GM12878 (cell line): ENCODE results near the gene TMUB2. TPM values are rescaled to one million over a fixed set of nuclear protein-coding genes. Genes with fewer than 3 reads are reported as not detected.
A peak's percentile ranks its signal among the peaks of the same experiment; 100 is the strongest.

Experiments
- ATAC-seq: fragments of 200-7000 bp; cut with Tn5 transposase; 3 replicates; pipeline ENCODE4 v1.9.1; 2020; ENCODE audit warnings: mild to moderate bottlenecking, moderate library complexity
- BruUV-seq: library from RNA; stranded (reverse); fragments of 400-500 nt; replicated peaks from 2 replicates; lab custom pipeline; 2021; lab: Mats Ljungman, UMichigan
- CTCF ChIA-PET: fragments of 300-600 bp; sonication (Branson Sonifier 250); formaldehyde crosslinking; extraction: SDS; loops from one replicate; lab custom pipeline; 2021; ENCODE audit warnings: inconsistent platforms; lab: Yijun Ruan, JAX
- POLR2A ChIA-PET: fragments of 350-600 bp; formaldehyde crosslinking; extraction: SDS; loops from one replicate; lab custom pipeline; 2021; ENCODE audit warnings: inconsistent platforms; lab: Charles Lee
- RAD21 ChIA-PET: fragments of 300-600 bp; sonication (Branson Sonifier 250); formaldehyde crosslinking; loops from one replicate; lab custom pipeline; 2023; ENCODE audit warnings: antibody characterized with exemption; ENCODE audit not compliant: unreplicated experiment; lab: Charles Lee
- SMC1A ChIA-PET: fragments of 300-600 bp; sonication (Branson Sonifier 250); formaldehyde crosslinking; loops from one replicate; lab custom pipeline; 2023; ENCODE audit not compliant: unreplicated experiment, uncharacterized antibody; lab: Charles Lee
- DNase-seq: peaks from one replicate; pipeline ENCODE4 v3.0.0-alpha.2; 2011; ENCODE audit warnings: low read depth, low spot score
- FAIRE-seq: peaks from 3 replicates; lab custom pipeline; 2011; peaks lifted over from hg19 to GRCh38; lab: Jason Lieb, UNC
- H2AFZ ChIP-seq: 2 replicates; pipeline ENCODE4 v1.6.0; 2011; ENCODE audit warnings: low read depth, low read length, control low read depth; ENCODE audit not compliant: control insufficient read depth
- H3K27ac ChIP-seq: 2 replicates; pipeline ENCODE4 v1.5.1; 2011; ENCODE audit warnings: control low read depth; ENCODE audit not compliant: control insufficient read depth, insufficient read depth
- H3K27me3 ChIP-seq, 2 experiments: replicated peaks in 1 of 2; 2 replicates each; pipeline versions ENCODE4 v1.6.0 to v1.6.1; 2011; ENCODE audit warnings: low read length in 1 of 2; ENCODE audit not compliant: control insufficient read depth in 2 of 2, insufficient read depth in 2 of 2
- H3K36me3 ChIP-seq, 2 experiments: 2 replicates each; pipeline ENCODE4 v1.5.1; 2011; ENCODE audit warnings: low read length in 1 of 2; ENCODE audit not compliant: control insufficient read depth in 2 of 2, insufficient read depth in 2 of 2
- H3K4me1 ChIP-seq: 2 replicates; pipeline ENCODE4 v1.6.1; 2011; ENCODE audit warnings: mild to moderate bottlenecking, low read length, moderate library complexity, mixed read lengths; ENCODE audit not compliant: control insufficient read depth, insufficient read depth
- H3K4me2 ChIP-seq: 2 replicates; pipeline ENCODE4 v1.6.0; 2011; ENCODE audit warnings: control low read depth; ENCODE audit not compliant: control insufficient read depth, insufficient read depth
- H3K4me3 ChIP-seq: fragments of 200-600 bp; sonication (generic); 2 replicates; pipeline ENCODE4 v1.5.1; 2016
- H3K79me2 ChIP-seq: 2 replicates; pipeline ENCODE4 v1.6.0; 2011; ENCODE audit warnings: low read length; ENCODE audit not compliant: control insufficient read depth, insufficient read depth
- H3K9ac ChIP-seq: 2 replicates; pipeline ENCODE4 v1.8.0; 2011; ENCODE audit warnings: low read length, control low read depth, mixed read lengths; ENCODE audit not compliant: control insufficient read depth, insufficient read depth
- H3K9me3 ChIP-seq: replicated peaks from 3 replicates; pipeline ENCODE4 v1.5.1; 2011; ENCODE audit warnings: mild to moderate bottlenecking, low read length; ENCODE audit not compliant: control insufficient read depth, insufficient read depth
- H4K20me1 ChIP-seq: 2 replicates; pipeline ENCODE4 v1.6.0; 2011; ENCODE audit not compliant: control insufficient read depth, insufficient read depth
- BACH1 ChIP-seq: fragments of 450-650 bp; IDR thresholded peaks from 2 replicates; pipeline ENCODE4 v1.6.1; 2017; ENCODE audit warnings: mild to moderate bottlenecking, borderline replicate concordance
- CEBPZ ChIP-seq: fragments of 150-350 bp; IDR thresholded peaks from 2 replicates; pipeline ENCODE4 v1.6.1; 2016; ENCODE audit warnings: low read depth, low read length
- CHD1 ChIP-seq: IDR thresholded peaks from 2 replicates; pipeline ENCODE4 v1.6.1; 2012; ENCODE audit warnings: low read depth, low read length, improper control_type of control experiment
- CHD4 ChIP-seq: fragments of 200-600 bp; sonication (generic); IDR thresholded peaks from 2 replicates; pipeline ENCODE4 v1.6.1; 2016; ENCODE audit warnings: mild to moderate bottlenecking
- DPF2 ChIP-seq: fragments of 450-650 bp; IDR thresholded peaks from 2 replicates; pipeline ENCODE4 v1.6.1; 2017; ENCODE audit warnings: mild to moderate bottlenecking
- EP300 ChIP-seq, 2 experiments: fragments of 150-350 bp in 1 of 2; IDR thresholded peaks; 2 replicates each; pipeline ENCODE4 v1.6.1; 2011 to 2012; ENCODE audit warnings: low read depth in 2 of 2, low read length in 2 of 2, borderline replicate concordance in 1 of 2, improper control_type of control experiment in 1 of 2, inconsistent platforms in 1 of 2; ENCODE audit not compliant: control insufficient read depth in 1 of 2
- EZH2 ChIP-seq: IDR thresholded peaks from 2 replicates; pipeline ENCODE4 v1.6.1; 2012; ENCODE audit warnings: low read depth, mild to moderate bottlenecking, control low read depth, inconsistent platforms, low read length, borderline replicate concordance; ENCODE audit not compliant: control insufficient read depth
- HDGF ChIP-seq: fragments of 450-650 bp; IDR thresholded peaks from 2 replicates; pipeline ENCODE4 v1.6.1; 2016; ENCODE audit warnings: antibody characterized with exemption
- IKZF2 ChIP-seq, 2 experiments: fragments of 450-650 bp; IDR thresholded peaks; 2 replicates each; pipeline ENCODE4 v1.6.1; 2017; ENCODE audit warnings: mild to moderate bottlenecking in 2 of 2, moderate library complexity in 2 of 2
- NBN ChIP-seq: fragments of 450-650 bp; IDR thresholded peaks from 2 replicates; pipeline ENCODE4 v1.6.1; 2016
- NKRF ChIP-seq: fragments of 450-650 bp; conservative IDR thresholded peaks from 2 replicates; pipeline ENCODE4 v1.6.1; 2017; ENCODE audit warnings: mild to moderate bottlenecking, moderate library complexity
- RAD51 ChIP-seq: fragments of 450-650 bp; IDR thresholded peaks from 2 replicates; pipeline ENCODE4 v1.6.1; 2016; ENCODE audit warnings: moderate library complexity, mild to moderate bottlenecking, inconsistent platforms
- RUNX3 ChIP-seq: IDR thresholded peaks from 2 replicates; pipeline ENCODE4 v1.6.1; 2012; ENCODE audit warnings: low read length, inconsistent platforms
- SP1 ChIP-seq: IDR thresholded peaks from one replicate; pipeline ENCODE4 v1.6.1; 2011; ENCODE audit warnings: low read depth, low read length
- TAF1 ChIP-seq: IDR thresholded peaks from 2 replicates; pipeline ENCODE4 v1.6.1; 2011; ENCODE audit warnings: mild to moderate bottlenecking, low read depth, low read length, borderline replicate concordance
- TCF7 ChIP-seq: IDR thresholded peaks from 2 replicates; pipeline ENCODE4 v1.6.1; 2014; ENCODE audit warnings: antibody characterized with exemption, borderline replicate concordance
- ZNF622 ChIP-seq: fragments of 450-650 bp; IDR thresholded peaks from 2 replicates; pipeline ENCODE4 v1.6.1; 2017; ENCODE audit warnings: mild to moderate bottlenecking, inconsistent platforms
- WGBS: methylation state at CpG from one replicate; pipeline ENCODE4 v1.1.6; 2016; ENCODE audit warnings: low lambda C conversion rate; ENCODE audit not compliant: insufficient replicate concordance, insufficient coverage; ENCODE audit errors: missing lambda C conversion rate; 5-methylcytosine and 5-hydroxymethylcytosine counted together
- in situ Hi-C: fragments of 300-500 bp; cut with MboI; formaldehyde crosslinking; loops from 9 replicates; pipeline ENCODE4 v1.14.3; 2018; ENCODE audit warnings: mixed read lengths
- intact Hi-C: fragments of 100-400 bp; cut with micrococcal nuclease; formaldehyde crosslinking; loops from one replicate; pipeline ENCODE4 v1.14.2; 2022; ENCODE audit not compliant: unreplicated experiment
- polyA plus RNA-seq, 11 experiments: library from polyadenylated mRNA; depleted of rRNA in 4 of 11; unstranded in 6 of 11; stranded (reverse) in 5 of 11; fragments of >200 nt; fragmentation: Nextera tagmentation in 4 of 11; fragmentation: Illumina TruSeq in 1 of 11; extraction: Ambion mirVana in 4 of 11; extraction: Trizol in 1 of 11; gene quantifications; 1 replicate in 1 of 11; 2 replicates in 10 of 11; pipeline versions ENCODE4 v1.2.1 to v1.2.3, GENCODE V29; 2011 to 2016; ENCODE audit warnings: inconsistent platforms in 2 of 11, missing spikeins in 2 of 11, low read depth in 1 of 11
- total RNA-seq, 4 experiments: library from RNA; depleted of rRNA in 3 of 4; stranded (reverse); fragments of >200 nt in 3 of 4; fragmentation: Illumina TruSeq in 1 of 4; extraction: Trizol in 1 of 4; gene quantifications; 2 replicates each; pipeline versions ENCODE4 v1.2.1 to v1.2.3, GENCODE V29; 2013 to 2021

TMUB2 gene
- total and polyA plus RNA-seq, 10 of the 15 experiments (the other 5 are each of a cell fraction or from before 2014, with no cell fraction given): 4.3 to 34.0 (median 20.0) TPM

- Histone ChIP-seq H3K79me2 (peaks cover 11% of the 10 kb centered on the region), H3K4me1 (peaks cover 22% of the 10 kb centered on the region), H4K20me1 (peaks cover 2% of the 10 kb centered on the region; the same call in 1 of the 2 replicates), H3K27me3 (no peaks in the 10 kb centered on the region), H3K27ac (peak overlapping the region; percentile 82), H2AFZ (peak overlapping the region; percentile 33; the same call in 1 of the 2 replicates), H3K4me2 (peak overlapping the region; percentile 83), H3K36me3 (peaks cover 43 to 53% of the 10 kb centered on the region in 2 experiments), H3K4me3 (peak overlapping the region; percentile 54; the same call in 1 of the 2 replicates), H3K9me3 (no peaks in the 10 kb centered on the region), H3K9ac (peak overlapping the region; percentile 73)
- in situ Hi-C loops (loop anchor here (25.0 kb wide), 1 partner anchor 302 kb away; the partner anchor contains the start of gene GPATCH8), intact Hi-C loops (loop anchor here (1.0 to 10.0 kb wide), 2 partner anchors 121 to 294 kb away; partner anchors contain the start of gene GPATCH8)
- ChIA-PET CTCF (interaction anchor here (0.6 to 7.0 kb wide), 44 partner anchors 8 to 586 kb away, joined by 3 to 135 read pairs (median 4); partner anchors contain the start of genes ASB16, ATXN7L3, FAM171A2 and GRN), SMC1A (interaction anchor here (0.6 to 3.1 kb wide), 24 partner anchors 8 to 155 kb away, joined by 3 to 38 read pairs (median 5); partner anchors contain the start of genes GRN and TMUB2), POLR2A (interaction anchor here (0.7 to 2.6 kb wide), 14 partner anchors 8 to 137 kb away, joined by 3 to 16 read pairs (median 7); partner anchors contain the start of genes ATXN7L3, GRN, SLC25A39 and TMUB2), RAD21 (interaction anchor here (0.6 to 3.7 kb wide), 24 partner anchors 8 to 325 kb away, joined by 3 to 46 read pairs (median 4); partner anchors contain the start of genes ATXN7L3, GRN, HROB and SLC25A39)
- FAIRE-seq (peak; percentile 89), ATAC-seq (peak; percentile 98), DNase-seq (no peak)
- 17% methylated on average over 54 of the region's 64 CpGs for WGBS
- no TSS peak for BruUV-seq
- no peak for TF ChIP-seq TCF7
- no peak for TF ChIP-seq NBN
- 0 out of 2 replicates have a peak, but pooled peaks have one; percentile 62 for TF ChIP-seq BACH1
- no peak for TF ChIP-seq CHD1
- no peak for TF ChIP-seq TAF1
- 0 out of 2 replicates have a peak, but pooled peaks have one; percentile 63 for TF ChIP-seq DPF2
- TF ChIP-seq CHD4: no peak
- no peak for TF ChIP-seq HDGF
- no peak for TF ChIP-seq RAD51
- no peak for TF ChIP-seq EP300 (IDR thresholded peaks at IDR 0.05; ENCODE audit: borderline replicate concordance in 1 of 2, control insufficient read depth in 1 of 2, low read depth in 2 of 2, low read length in 2 of 2)
- peak; percentile 69 for TF ChIP-seq NKRF
- TF ChIP-seq ZNF622: no peak
- TF ChIP-seq EZH2: no peak
- TF ChIP-seq RUNX3: no peak
- TF ChIP-seq IKZF2 (IDR thresholded peaks at IDR 0.05): no peak
- TF ChIP-seq SP1: peak; percentile 69
- TF ChIP-seq CEBPZ: no peak
Measured at GRCh38 chr17:44210342-44211192, 23.8 kb downstream of the TMUB2 start.
